ENCODE data around the gene CACNA1C.

CACNA1C gene

DNA sequence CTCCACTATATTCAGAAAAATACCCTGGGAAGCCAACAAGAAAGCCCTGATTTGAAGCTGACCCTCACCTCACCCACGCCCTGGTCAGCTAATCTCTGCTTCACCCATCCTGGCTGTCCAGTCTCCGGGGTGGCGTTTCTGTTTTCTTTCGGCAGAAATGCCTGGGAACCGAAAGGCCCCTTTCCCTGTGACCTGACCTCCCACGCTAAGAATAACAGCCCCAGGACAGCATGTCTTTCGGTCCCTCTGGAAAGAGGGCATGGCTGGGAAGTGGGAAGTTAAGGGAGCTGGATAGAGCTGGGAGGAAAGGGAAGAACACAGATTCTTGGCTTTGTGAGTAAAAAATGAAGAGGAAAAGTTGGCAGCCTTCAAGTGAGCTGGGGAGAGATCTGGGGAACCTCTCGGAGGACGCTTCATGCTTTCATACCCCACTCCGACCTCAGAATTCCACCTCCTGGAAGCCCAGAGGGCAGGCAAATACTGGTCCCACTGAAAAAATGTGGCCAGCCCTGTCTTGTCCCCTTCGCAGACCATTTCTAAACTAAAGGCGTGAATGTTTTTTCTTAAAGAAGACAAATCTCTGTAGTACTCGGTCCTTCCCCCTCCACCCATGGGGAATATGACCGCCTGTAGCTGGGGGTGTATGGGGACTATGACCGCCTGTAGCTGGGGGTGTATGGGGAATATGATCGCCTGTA lies 579.0 kb downstream of the CACNA1C start:
- no peak for DNase-seq (ENCODE audit: low read depth)

DNA sequence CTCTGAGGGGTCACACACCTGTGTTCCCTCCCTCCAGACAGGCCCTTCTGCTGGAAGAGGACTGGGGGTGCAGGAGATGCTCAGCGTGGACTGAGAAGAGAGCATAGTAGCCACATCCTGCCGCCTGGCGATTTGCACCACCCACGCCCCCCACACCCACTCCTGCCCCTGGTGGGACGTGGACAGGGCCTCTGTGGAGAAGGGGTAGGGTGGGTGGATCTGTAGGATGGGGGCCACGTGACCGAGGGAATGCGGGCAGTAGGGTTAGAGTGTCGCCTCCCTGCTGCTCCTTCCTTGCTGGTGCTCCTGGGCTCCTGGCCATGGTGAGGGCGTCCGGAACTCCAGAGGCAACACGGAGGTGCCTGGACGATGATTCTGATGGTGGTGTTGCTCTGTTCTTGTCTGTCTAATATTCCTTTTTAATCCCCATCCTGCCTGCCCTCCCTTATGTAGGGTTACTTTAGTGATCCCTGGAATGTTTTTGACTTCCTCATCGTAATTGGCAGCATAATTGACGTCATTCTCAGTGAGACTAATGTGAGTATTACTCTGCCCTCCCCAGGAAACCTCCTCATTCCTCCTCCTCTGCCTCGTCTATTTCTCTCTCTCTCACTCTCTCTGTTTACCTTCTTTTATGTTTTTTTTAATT lies 580.5 kb downstream of the CACNA1C start:
- no peak for DNase-seq (ENCODE audit: low read depth)

DNA sequence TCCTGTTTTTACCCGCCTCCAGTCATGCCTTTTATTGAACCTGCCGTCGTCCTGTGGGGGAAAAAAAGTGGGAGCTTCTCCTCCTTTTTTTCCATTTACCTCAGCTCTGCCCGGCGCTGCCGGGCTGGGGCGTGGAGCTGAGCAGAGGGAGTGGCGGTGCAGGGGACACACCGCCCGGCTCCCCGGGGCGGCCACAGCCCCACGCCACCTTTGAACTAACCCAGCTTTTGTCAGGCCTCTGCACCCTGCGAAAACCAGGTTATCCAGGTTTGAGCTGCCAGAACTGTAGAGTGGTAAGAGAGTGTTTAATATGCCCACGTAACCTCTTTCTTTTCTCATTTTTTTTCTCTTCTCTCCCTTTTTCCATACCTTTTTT lies 581.0 kb downstream of the CACNA1C start:
- DNase-seq (ENCODE audit: low read depth), result no peak

DNA sequence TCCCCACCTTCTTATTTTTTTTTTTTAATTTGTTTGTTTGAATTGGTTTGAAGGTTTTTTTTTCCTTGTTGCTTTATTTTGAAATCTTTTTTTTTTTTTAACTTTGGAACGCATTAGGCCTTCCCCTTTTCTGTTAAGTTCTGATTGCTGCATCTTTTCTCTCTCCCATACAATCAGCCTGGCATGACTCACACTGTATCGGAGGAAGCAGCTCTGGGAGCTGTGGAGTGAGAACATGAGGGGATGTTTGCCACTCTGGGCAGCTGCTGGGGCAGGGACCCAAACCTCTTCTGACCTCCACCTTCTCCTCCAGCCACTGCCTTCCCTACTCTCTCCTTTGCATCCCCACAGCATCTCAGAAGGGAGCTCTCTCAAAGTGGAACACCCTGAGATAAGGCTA lies 581.7 kb downstream of the CACNA1C start:
- DNase-seq (ENCODE audit: low read depth), result no peak

DNA sequence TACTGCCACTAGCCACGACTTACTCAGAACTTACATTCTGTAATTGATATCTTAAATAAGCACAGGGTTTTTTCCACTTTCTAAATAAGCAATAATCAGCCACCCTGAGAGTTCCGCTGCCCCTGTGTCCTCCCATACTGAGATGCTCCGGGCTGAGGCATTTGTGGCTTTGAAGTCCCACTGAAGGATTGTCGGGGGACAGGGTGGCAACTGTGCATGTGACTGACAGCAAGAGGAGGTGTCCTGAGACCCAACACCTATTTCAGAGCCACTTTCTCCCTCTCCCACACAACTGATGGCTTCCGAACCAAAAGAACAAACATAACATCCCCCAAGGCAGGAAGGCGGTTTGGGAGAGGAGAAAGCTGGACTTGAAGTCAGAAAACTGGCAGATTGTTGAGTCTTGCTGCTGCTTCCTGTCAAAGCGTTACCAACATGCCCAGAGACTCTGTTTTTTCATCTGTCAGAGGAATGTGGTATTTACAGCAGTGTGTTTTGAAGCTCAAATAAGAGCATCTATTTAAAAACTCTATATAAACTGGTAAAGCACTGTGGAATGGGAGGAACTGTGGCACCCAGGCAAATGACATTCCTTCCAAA lies 584.1 kb downstream of the CACNA1C start:
- DNase-seq (ENCODE audit: low read depth), result no peak

DNA sequence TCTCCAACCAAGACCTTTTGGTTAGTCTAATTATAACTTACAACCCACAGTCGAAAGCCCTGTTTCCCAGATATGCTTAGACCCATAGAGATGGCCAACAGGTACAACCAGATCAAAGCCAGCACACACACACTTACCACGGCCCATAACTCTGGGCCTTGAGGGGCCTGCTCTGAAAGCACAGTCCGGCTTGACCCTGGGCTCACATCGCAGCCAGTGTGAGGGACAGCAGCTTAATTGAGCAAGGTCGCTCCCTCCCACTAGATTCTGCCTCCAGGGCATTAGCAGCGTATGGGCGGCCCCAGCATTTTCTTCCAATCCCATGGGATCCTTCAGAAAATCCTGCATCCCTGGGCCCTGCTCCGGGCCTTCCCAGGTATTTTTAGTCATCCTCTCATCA lies 584.6 kb downstream of the CACNA1C start:
- DNase-seq (ENCODE audit: low read depth), result no peak

DNA sequence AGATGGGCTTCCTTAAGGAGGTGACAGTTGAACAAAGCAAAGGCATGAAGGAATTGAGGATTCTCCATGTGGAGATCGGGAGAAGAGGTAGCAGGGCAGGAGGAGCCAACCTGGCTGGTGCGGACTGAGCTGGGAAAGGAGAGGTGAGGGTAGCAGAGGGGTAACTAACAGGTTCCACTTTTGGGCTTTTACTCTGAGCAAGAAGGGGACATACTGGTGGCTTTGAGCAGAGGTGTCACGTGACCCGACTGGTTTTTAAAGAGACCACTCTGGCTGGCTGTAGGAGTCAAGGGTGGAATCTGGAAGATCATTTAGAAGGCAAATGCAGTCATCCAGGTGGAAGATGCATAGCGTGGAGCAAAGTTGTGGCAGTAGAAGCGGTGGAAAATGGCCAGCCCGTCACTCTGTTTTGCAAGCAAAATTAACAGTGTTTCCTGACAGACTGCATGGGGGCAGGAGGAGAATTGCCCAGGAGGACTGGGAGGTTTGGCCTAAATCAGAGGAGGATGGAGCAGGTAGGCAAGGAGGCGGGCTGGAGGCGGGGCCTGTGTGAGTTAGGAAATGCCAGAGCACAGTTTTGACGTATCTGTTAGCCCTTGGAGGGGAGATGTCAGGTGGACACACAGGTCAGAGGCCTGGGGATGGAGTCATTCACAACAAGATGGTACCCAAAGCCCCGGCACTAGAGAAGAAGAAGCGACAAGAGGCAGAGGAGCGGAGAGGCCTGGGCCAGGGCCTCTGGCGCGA lies 585.7 kb downstream of the CACNA1C start:
- DNase-seq (ENCODE audit: low read depth), result no peak

DNA sequence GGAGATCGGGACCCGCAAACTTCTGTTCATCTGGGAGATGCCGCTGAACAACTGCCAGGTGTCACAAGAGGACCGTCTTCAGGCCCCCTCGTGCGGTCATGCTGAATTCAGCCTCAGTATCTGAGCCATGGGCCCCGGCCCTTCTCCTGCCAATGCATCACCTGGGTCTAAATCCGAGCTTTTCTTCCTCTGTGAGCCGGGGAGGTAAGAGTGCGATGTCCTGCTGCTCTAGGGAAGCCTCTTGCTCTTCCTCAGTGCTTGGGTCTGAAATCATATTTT lies 586.2 kb downstream of the CACNA1C start:
- DNase-seq (ENCODE audit: low read depth), result no peak

DNA sequence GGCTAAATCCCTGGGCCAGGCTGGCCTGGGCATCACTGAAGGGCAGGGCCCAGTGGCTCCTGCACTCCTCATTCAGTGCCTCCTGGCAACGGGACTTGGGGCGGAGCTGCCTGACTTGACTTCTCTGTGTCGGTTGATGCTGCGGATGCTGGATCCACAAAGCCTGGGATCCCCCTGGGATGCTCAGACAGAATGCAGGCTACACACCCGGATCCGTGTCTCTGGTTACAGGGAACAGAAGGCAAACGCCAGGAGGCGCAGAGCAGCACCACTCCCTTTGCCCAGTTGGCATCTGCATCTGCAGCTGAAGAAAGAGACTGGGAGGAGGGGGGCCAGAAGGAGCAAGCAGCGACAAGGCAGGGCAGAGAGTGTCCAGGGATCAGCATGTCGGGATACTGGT lies 587.5 kb downstream of the CACNA1C start:
- no peak for DNase-seq (ENCODE audit: low read depth)

DNA sequence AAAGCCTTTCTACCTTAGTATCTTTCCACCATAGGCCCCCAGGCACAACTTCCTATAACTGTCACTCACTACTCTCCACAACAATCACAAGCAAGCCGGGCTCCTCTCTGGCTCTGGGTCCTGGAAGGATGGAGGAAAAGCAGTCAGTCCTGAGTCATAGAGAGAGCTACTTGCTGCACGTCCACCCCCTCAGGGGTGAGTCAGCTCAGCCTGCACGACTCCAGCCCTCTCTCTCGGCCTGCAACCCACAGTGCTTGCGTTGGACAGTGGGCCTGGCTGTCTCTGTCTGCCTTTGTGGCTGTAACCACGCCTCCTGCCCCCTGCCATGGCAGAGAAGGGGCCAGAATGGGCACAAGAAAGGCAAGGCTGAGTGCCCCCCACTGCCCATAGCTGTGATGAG lies 587.9 kb downstream of the CACNA1C start:
- no peak for DNase-seq (ENCODE audit: low read depth)

DNA sequence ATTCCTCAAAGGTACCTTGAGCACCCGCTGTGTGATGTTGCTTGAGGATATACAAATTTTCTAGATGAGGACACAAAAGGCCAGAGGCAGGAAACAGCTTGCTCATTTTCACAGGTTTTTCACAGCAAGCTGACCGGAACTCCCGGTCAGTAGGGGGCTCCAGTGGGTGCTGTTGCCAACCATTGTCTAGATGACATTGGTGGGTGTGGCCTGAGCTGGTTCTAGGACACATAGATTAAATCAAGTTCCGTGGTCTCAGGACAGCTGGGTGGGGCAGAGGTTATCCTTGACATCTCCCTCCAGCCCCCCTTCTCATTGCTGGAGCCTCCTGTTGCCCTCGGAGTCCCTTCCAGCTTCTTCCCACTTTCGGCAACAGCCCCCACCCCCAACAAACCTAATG lies 588.4 kb downstream of the CACNA1C start:
- DNase-seq (ENCODE audit: low read depth), result peak; percentile 45

DNA sequence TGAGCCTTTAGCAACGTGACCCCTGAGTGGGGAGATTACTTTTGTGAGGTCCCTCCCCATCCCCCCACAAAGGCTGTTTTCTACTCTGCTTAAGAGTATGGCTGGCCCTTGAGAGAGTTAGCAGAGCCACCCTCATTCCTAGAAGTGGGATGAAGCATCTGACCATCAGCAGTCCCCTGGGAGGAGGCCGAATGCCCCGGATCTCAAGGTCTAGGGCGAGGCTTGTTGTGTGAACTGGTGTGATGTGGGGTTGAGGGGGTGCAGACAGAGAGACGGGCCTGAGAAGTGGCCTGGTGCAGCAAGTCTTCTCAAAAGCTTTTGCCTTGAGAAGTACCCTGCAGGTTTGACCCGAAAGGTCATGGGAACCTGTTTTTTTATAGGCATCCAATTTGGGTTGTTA lies 589.0 kb downstream of the CACNA1C start:
- DNase-seq (ENCODE audit: low read depth), result no peak

DNA sequence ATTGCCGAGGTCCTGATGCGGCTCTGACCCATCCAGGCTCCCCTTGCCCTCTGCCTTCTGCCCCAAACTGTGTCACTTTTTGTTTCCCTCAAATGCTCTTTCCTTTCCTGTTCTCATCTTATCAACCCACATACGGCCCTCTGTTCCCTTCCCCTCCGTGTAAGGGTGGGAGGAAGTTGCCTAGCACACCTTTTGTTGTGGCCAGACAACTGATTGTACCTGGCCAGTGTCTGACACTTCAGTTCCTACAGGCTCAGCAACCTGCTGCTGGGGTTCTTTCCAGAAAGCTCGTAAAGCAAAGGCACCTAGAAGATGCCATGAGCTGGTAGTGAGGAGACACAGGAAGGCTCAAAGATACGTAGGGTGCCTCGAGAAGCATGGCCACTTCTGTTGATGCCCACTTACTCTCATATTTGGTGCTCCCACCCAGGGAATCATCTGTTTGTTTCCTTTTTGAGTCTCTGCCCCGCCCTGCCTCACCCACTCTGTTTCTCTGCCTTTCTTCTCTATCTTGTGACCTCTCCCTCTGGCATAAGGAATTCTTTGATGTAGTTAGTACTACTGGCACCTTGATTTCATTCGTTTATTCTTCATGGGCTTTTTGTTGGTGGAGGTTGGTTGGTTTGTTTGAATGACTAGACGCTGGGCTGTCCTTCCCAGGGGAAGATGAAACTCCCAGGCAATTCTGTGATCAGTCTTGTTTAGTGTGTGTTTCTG lies 589.5 kb downstream of the CACNA1C start:
- no peak for DNase-seq (ENCODE audit: low read depth)

DNA sequence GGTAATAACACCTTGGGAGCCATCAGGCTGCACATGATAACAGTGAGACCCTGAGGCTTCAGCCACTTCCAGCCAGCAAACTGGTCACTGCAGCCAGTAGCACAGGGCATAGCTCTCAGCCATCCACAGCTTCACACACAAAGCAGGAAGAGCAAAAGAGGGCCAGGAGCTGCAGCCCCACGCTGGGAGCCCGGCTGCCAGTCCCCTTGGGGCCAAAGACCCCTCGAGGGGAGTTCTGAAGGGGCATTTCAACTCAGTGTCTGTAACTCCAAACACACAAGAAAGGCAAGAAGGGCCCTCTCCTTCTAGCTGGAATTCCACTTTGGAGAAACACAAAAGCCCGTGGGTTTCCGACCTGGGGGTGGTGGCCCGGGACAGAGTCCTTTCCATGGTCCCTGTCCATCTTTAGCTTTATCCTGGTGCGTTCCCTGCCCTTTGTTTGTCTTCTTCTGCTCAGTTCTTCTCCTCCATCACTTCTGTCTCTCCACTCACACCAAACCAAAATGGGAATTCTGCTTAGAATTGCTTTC lies 590.2 kb downstream of the CACNA1C start:
- DNase-seq (ENCODE audit: low read depth), result no peak

DNA sequence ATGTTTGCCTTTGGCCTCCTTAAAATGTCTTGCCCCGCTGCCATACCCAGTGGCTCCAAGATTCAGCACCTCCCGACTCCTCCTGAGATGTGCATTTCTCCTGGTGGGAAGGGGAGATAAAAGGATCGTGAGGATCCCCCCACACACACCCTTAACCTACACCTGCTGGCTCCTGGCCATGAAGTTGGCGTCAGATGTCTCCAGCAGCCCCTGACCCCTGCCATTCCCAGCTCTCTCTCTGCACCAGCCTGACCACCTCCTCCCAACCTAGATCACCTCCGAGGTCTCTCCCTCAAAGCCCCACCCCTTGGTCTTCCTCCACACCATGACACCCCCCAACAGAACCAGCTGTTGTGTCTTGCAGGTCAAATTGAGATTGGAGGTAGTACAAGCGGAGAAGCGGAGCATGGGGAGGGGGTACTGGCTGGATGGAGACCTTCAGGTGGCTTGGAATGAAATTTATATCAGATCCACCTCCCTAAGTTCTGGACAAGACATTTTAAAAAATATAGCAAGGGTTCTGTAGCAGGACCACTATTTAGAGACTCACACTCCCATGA lies 590.9 kb downstream of the CACNA1C start:
- DNase-seq (ENCODE audit: low read depth), result no peak

DNA sequence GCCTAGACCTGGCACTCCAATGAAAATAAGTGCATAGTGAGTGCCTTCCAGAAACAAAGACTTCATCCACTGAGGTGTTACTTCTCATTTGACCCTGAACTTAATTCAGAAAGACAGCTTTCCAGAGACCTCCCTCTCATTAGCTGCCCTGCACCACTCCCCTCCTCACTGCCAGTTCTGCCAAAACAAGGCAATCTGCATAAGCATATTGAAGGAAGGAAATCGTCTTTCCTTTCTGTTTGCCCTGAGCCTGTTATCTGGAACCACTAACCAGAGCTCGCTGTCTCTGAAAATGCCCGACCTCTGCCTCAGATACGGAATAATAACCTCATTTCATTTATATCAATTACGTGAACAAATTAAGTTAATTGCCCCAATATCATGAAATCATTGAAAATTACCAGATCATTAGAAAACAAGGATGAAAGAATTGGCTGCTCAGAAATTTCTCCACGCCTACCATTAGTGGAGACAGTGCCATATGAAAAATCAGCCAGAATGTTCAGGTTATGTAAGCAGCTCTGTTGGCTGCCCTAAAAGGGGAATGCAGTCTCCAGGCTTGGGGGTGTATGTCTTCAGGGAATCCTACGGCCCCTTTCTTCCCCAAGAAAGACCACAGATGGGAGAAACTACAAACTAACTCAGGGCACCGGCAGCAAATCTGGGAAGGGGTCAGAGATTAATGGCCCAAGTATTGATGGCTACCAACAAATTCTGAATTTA lies 592.1 kb downstream of the CACNA1C start:
- no peak for DNase-seq (ENCODE audit: low read depth)

DNA sequence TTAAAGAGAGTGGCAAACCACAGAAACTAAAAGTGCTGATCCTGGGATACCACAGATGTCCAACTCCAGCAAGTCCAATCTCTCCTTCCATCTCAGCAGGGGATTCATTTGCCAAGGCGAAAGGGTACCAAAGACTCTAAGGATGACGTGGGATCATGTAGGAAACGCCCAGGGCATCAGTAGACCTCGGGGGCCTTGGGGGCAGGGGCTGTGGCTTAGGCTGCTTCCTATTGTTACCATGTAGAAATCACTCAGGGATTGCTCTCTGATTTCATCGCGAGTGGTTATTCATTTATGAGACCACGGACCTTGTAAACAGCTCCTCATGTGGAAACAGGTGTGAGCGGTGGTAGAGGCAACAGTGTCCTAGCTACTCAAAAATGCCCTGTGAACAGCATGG lies 592.7 kb downstream of the CACNA1C start:
- no peak for DNase-seq (ENCODE audit: low read depth)

DNA sequence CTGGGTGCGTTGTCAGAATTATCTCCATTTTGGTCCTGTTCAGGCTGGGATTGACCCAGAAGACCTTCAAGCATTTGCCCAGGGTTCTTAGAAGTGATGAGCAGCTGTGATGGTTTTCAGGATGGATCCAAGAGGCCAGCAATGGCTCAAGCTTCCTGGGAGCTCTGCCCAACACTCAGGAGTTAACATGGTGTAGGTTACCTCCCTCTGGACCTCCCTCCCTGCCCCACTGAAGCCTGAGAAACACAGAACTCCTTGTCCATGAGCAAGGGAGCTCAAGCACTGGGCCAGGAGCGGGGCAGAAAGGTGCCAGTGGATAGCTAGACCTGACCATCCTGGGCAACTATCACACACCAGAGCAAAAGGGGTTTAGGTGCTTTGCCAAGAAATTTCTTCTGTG lies 593.6 kb downstream of the CACNA1C start:
- no peak for DNase-seq (ENCODE audit: low read depth)

DNA sequence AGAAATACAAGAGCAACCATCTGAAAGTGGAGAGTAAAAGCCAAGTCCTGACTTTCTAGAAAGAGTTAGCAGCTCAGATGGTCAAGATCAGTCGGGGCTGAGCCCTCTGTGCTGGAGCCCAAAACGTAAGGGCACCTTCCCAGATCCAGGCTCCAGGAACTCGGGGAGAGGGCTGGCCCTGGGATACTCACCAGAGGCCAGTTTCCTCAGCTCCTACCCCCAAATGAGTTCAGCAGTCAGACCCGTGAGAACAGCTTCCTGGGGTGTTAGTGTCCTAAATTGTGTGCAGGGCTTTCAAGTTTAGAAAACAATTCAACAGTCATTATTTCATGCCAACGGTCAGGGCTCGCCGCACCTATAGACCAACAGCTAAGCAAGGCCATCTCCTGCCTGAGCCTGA lies 594.4 kb downstream of the CACNA1C start:
- no peak for DNase-seq (ENCODE audit: low read depth)

DNA sequence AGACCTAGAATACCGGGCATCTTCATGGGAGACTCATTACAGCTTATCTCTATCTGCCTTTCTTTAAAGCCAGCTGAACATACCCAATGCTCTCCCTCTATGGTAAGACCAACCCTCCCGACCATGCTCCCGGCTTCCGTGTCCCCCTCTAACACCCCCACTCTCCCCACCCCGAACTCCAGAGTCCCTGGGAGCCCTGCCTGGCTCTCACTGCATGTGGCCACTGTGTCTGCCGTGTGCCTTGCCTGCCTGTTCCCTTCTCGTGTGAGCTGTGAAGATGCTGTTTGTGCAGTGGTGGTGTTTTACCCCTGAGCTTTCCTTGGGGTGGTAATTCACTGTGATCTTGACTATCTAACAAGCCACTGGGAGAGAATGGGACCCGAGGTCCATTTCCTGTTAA lies 595.6 kb downstream of the CACNA1C start:
- no peak for DNase-seq (ENCODE audit: low read depth)
